Right lobe of liver (tissue), 4 donors: ENCODE measurements around the gene A2ML1.

Experiments used
- CTCF ChIP-seq, 4 donors: fragments of 200-600 bp in 3 of 4; fragments of 450-650 bp in 1 of 4; IDR thresholded peaks; one replicate each; pipeline versions ENCODE4 v1.5.1 to v1.8.0; 2016 to 2022; ENCODE audit warnings: antibody characterized with exemption in 4 of 4, mild to moderate bottlenecking in 2 of 4
- POLR2A ChIP-seq: fragments of 450-650 bp; IDR thresholded peaks from one replicate; pipeline ENCODE4 v1.6.1; 2017; ENCODE audit warnings: antibody characterized with exemption, mild to moderate bottlenecking
- donor health status: DM: no; HTN: no; CAD: no.
- donor health status: DM: no; HTN: no; CAD: no.
- donor health status: DM: no; HTN: yes; CAD: no.

GRCh38 chr12:8911606-8912268 lies 89.3 kb downstream of the A2ML1 start:
- TF ChIP-seq POLR2A (no peak), CTCF (IDR thresholded peaks at IDR 0.05) (no peak)
